ENCODE results near the gene BICC1. TPM values are rescaled to one million over a fixed set of nuclear protein-coding genes. Genes with fewer than 3 reads are reported as not detected.

Gene BICC1
- total RNA-seq, 1 experiment from 2014 or later = not detected

GRCh38 chr10:58544135-58544534 lies 31.5 kb downstream of the BICC1 start:
- ChIA-PET RAD21 (ENCODE audit: low non-redundant PET in 1 of 2, low total read pairs in 2 of 2, uncharacterized antibody in 2 of 2, unreplicated experiment in 2 of 2) (no interaction called here), CTCF (no interaction called here), POLR2A (no interaction called here)
- no peaks in the 10 kb centered on the region for H3K4me1 ChIP-seq (ENCODE audit: control insufficient read depth in 1 of 2, insufficient read depth in 2 of 2, low read length in 2 of 2)
- no peak overlapping the region for H3K4me3 ChIP-seq (replicated peaks in 1 of 2; ENCODE audit: low read depth in 1 of 2, low read length in 2 of 2)
- TF ChIP-seq JUND (IDR thresholded peaks at IDR 0.05) (no peak), TCF7L2 (IDR thresholded peaks at IDR 0.05; ENCODE audit: borderline replicate concordance, extremely low read depth, insufficient read depth, insufficient read length) (no peak), EZH2phosphoT487 (IDR thresholded peaks at IDR 0.05; ENCODE audit: borderline replicate concordance) (no peak), EZH2 (IDR thresholded peaks at IDR 0.05) (no peak), SP1 (IDR thresholded peaks at IDR 0.05; ENCODE audit: low read depth) (no peak), CTCF (IDR thresholded peaks at IDR 0.05 in 2 of 3, conservative IDR thresholded peaks at IDR 0.05 in 1 of 3; ENCODE audit: borderline replicate concordance in 1 of 3, insufficient read depth in 1 of 3, low read depth in 2 of 3, low read length in 2 of 3) (no peak), SIN3A (IDR thresholded peaks at IDR 0.05; ENCODE audit: low read depth) (no peak), EGR1 (IDR thresholded peaks at IDR 0.05; ENCODE audit: low read depth) (no peak), CEBPB (IDR thresholded peaks at IDR 0.05; ENCODE audit: low read depth) (no peak), POLR2AphosphoS5 (IDR thresholded peaks at IDR 0.05; ENCODE audit: low read depth, low read length) (no peak), ZFX (IDR thresholded peaks at IDR 0.05) (no peak), MAX (IDR thresholded peaks at IDR 0.05) (no peak), FOSL1 (IDR thresholded peaks at IDR 0.05; ENCODE audit: low read depth) (no peak), SRF (IDR thresholded peaks at IDR 0.05; ENCODE audit: low read depth) (no peak), CBX3 (IDR thresholded peaks at IDR 0.05; ENCODE audit: low read depth) (no peak), RAD21 (IDR thresholded peaks at IDR 0.05; ENCODE audit: low read depth) (no peak), ELF1 (IDR thresholded peaks at IDR 0.05; ENCODE audit: borderline replicate concordance, low read depth) (no peak)
- no peak overlapping the region for H3K4me2 ChIP-seq (ENCODE audit: low read length)
- H3K9ac ChIP-seq (ENCODE audit: low read length) = no peak overlapping the region
- H3K79me2 ChIP-seq (ENCODE audit: insufficient read depth, low read length) = no peaks in the 10 kb centered on the region
- no peaks in the 10 kb centered on the region for H3K36me3 ChIP-seq (ENCODE audit: control insufficient read depth in 1 of 2, insufficient read depth in 2 of 2, low read length in 2 of 2)
- no peaks in the 10 kb centered on the region for H3K9me3 ChIP-seq (ENCODE audit: control insufficient read depth in 1 of 2, insufficient read depth in 1 of 2, low read depth in 1 of 2, low read length in 2 of 2)
- H3K9me2 ChIP-seq (ENCODE audit: insufficient read depth) = no peaks in the 10 kb centered on the region
- intact Hi-C loops (cut with micrococcal nuclease) = no loop called here
- no TSS peak for BruUV-seq (replicated peaks)
- no peak overlapping the region for H3K27ac ChIP-seq (ENCODE audit: low read depth, low read length)
- no peak for DNase-seq (ENCODE audit: low read depth, low spot score)
- no peaks in the 10 kb centered on the region for H4K20me1 ChIP-seq (ENCODE audit: insufficient read depth)
- no peak overlapping the region for H2AFZ ChIP-seq (ENCODE audit: low read depth, low read length, poor library complexity, severe bottlenecking)
- no peak for ATAC-seq
- H3K27me3 ChIP-seq (ENCODE audit: insufficient read depth, low read length) = 0 out of 2 replicates have a peak, but pooled peaks cover 6% of the 10 kb centered on the region
